Kidney epithelial cell (primary cell): ENCODE measurements around the gene OR52E6. TPM values are rescaled to one million over a fixed set of nuclear protein-coding genes. Genes with fewer than 3 reads are reported as not detected.

Source experiments
- DNase-seq: peaks from one replicate; pipeline ENCODE4 v3.0.0-alpha.2; 2010; ENCODE audit warnings: low read depth
- H3K27me3 ChIP-seq: 2 replicates; pipeline ENCODE4 v1.6.0; 2011; ENCODE audit warnings: low read length; ENCODE audit not compliant: control insufficient read depth, insufficient read depth
- H3K36me3 ChIP-seq: 2 replicates; pipeline ENCODE4 v1.5.1; 2011; ENCODE audit warnings: low read length; ENCODE audit not compliant: control insufficient read depth, insufficient read depth
- H3K4me3 ChIP-seq: 2 replicates; pipeline ENCODE4 v1.5.1; 2011; ENCODE audit warnings: low read depth, mild to moderate bottlenecking, control low read depth, low read length
- total RNA-seq: library from RNA; depleted of rRNA; stranded (reverse); fragments of >200 nt; gene quantifications from 2 replicates; pipeline ENCODE4 v1.2.3, GENCODE V29; 2015
- TF ChIP-seq, protein P1 (sequence below): IDR thresholded peaks from 2 replicates; pipeline ENCODE4 v1.5.1; 2011; ENCODE audit warnings: mild to moderate bottlenecking, moderate library complexity, low read length, control low read depth, inconsistent platforms; ENCODE audit not compliant: insufficient read depth, poor library complexity, severe bottlenecking

Gene OR52E6
- not detected in 2 replicates for total RNA-seq

DNA sequence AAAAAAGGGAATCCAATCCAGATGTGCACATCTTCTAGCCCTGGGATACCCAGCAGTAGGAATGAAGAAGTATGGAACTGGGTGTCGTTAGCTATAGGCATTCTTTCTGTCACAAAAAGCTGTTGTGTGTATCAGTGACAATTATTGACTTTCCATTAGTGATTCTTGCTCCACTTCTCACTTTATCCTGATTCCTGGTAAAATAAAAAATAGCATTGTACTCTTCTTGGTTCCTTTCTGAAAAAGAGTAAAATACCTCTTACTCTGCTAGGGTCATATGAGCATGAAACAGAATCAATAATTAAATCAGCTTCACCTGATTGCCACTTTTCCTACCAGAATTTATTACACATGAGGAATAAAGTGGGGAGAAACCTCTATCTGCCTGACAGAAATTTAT is at the start of gene OR52E6:
Gene OR52E6 (minus strand): TSS at position 101 of the 400 bp plus-strand sequence. CDS start 0 bp downstream, at position 101.
- Histone ChIP-seq H3K27me3 (no peaks in the 10 kb centered on the region), H3K4me3 (no peak within 1 kb of the TSS), H3K36me3 (no peaks in the 10 kb centered on the region)
- DNase-seq: no peak
- TF ChIP-seq, protein P1, sequence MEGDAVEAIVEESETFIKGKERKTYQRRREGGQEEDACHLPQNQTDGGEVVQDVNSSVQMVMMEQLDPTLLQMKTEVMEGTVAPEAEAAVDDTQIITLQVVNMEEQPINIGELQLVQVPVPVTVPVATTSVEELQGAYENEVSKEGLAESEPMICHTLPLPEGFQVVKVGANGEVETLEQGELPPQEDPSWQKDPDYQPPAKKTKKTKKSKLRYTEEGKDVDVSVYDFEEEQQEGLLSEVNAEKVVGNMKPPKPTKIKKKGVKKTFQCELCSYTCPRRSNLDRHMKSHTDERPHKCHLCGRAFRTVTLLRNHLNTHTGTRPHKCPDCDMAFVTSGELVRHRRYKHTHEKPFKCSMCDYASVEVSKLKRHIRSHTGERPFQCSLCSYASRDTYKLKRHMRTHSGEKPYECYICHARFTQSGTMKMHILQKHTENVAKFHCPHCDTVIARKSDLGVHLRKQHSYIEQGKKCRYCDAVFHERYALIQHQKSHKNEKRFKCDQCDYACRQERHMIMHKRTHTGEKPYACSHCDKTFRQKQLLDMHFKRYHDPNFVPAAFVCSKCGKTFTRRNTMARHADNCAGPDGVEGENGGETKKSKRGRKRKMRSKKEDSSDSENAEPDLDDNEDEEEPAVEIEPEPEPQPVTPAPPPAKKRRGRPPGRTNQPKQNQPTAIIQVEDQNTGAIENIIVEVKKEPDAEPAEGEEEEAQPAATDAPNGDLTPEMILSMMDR: no peak

DNA sequence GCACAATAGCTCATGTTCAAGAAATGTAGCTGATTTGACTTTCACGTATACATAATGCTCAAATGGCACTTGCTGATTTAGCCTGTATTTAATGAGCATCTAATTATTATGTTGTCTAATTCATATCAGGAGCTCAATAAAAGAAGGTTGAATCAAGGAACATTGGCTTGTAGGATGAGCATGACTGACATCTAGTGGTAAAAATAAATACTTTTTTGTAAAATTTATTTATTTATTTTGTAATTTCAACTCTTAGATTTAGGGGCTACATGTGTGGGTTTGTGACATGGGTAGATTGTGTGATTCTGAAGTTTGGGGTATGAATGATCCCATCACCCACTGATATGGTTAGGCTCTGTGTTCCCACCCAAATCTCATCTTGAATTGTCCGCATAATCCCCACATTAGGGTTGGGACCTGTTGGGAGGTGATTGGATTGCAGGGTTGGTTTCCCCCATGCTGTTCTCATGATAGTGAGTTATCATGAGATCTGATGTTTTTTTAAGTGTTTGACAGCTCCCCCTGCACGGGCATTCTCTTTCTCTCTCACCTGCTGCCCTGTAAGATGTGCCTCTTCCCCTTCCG is 49.6 kb upstream of the OR52E6 start:
- H3K36me3 ChIP-seq: no peaks in the 10 kb centered on the region
- no peak for DNase-seq
- TF ChIP-seq, protein P1: peak; percentile 41
- H3K27me3 ChIP-seq: no peaks in the 10 kb centered on the region
- H3K4me3 ChIP-seq: no peak overlapping the region

DNA sequence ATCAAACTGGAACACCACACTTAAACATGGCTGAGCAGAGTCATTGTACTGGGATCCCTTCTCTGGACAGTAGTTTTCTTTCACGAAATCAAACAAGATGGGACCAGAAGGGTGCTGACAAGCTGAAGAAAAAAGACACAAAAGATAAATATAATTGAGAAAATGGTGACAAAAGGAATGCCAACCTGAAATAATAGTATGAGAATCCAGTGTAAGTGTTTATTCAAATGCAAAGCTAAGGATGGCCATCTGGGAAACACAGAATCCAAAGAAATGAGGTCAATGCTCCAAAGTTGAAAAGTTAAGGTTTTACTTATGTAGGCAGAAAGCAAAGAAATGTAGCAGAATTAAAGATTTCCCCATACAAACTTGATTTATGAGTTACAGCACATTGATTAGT is 46.0 kb upstream of the OR52E6 start:
- Histone ChIP-seq H3K4me3 (no peak overlapping the region), H3K36me3 (no peaks in the 10 kb centered on the region), H3K27me3 (no peaks in the 10 kb centered on the region)
- no peak for DNase-seq
- TF ChIP-seq, protein P1: no peak

- no peak overlapping the region for H3K4me3 ChIP-seq
- DNase-seq: no peak
- H3K27me3 ChIP-seq: no peaks in the 10 kb centered on the region
- H3K36me3 ChIP-seq: no peaks in the 10 kb centered on the region
- TF ChIP-seq, protein P1: no peak
Measured at GRCh38 chr11:5887172-5887571, 45.5 kb upstream of the OR52E6 start.

DNA sequence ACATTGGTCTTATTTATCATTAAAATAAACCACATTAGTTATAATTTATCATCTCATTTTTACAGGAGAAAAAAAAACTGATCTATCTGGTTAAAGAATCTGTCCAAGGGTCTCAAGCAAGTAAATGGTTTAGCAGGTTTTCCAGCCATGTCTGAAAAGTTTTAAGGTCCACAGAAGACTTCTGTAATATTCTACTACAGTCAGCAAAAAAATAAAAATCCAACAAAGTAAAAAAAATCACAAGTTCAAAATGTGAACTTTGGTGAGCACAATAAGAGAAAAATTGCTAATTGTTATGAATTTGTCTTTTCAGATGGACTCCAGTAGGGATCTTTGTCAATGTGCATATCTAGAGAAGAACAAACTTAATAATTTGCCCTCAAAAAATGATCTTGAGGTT is 40.1 kb upstream of the OR52E6 start:
- H3K36me3 ChIP-seq: no peaks in the 10 kb centered on the region
- DNase-seq: no peak
- TF ChIP-seq, protein P1: no peak
- no peaks in the 10 kb centered on the region for H3K27me3 ChIP-seq
- no peak overlapping the region for H3K4me3 ChIP-seq

GRCh38 chr11:5880329-5880728 is 38.6 kb upstream of the OR52E6 start, which contains the start of gene OR52E4:
Gene OR52E4, plus strand, starts transcription at chr11:5880629. Its CDS starts 3,664 bp downstream, at chr11:5884293.
- no peak for DNase-seq
- no peaks in the 10 kb centered on the region for H3K27me3 ChIP-seq
- H3K36me3 ChIP-seq: no peaks in the 10 kb centered on the region
- TF ChIP-seq, protein P1: no peak
- H3K4me3 ChIP-seq: no peak within 1 kb of the TSS
